BJ (cell line): ENCODE measurements around the gene TMEM255B. TPM values are rescaled to one million over a fixed set of nuclear protein-coding genes. Genes with fewer than 3 reads are reported as not detected.

Source experiments
- CTCF ChIA-PET: fragments of 350-600 bp; formaldehyde crosslinking; extraction: SDS; loops from one replicate; lab custom pipeline; 2021; ENCODE audit warnings: antibody characterized with exemption, inconsistent platforms; lab: Yijun Ruan, JAX
- POLR2A ChIA-PET: fragments of 300-600 bp; sonication (Branson Sonifier 250); formaldehyde crosslinking; extraction: SDS; loops from one replicate; lab custom pipeline; 2021; ENCODE audit warnings: antibody characterized with exemption; lab: Charles Lee
- DNase-seq: peaks from one replicate; pipeline ENCODE4 v3.0.0-alpha.2; 2011; ENCODE audit warnings: low read depth
- H3K27me3 ChIP-seq: 2 replicates; pipeline ENCODE4 v1.6.0; 2011; ENCODE audit warnings: low read length; ENCODE audit not compliant: control insufficient read depth, insufficient read depth
- H3K36me3 ChIP-seq: 2 replicates; pipeline ENCODE4 v1.5.1; 2011; ENCODE audit warnings: low read length; ENCODE audit not compliant: control insufficient read depth, insufficient read depth
- H3K4me3 ChIP-seq: 2 replicates; pipeline ENCODE4 v1.5.1; 2011; ENCODE audit warnings: low read depth, mild to moderate bottlenecking, control low read depth, low read length
- CTCF ChIP-seq: IDR thresholded peaks from 2 replicates; pipeline ENCODE4 v1.5.1; 2011; ENCODE audit warnings: low read depth, mild to moderate bottlenecking, control low read depth, inconsistent platforms, low read length, moderate library complexity; ENCODE audit not compliant: insufficient read depth
- polyA plus RNA-seq: library from polyadenylated mRNA; depleted of rRNA; stranded (reverse); fragments of >200 nt; gene quantifications from 2 replicates; pipeline ENCODE4 v1.2.3, GENCODE V29; 2011

Gene TMEM255B
- polyA plus RNA-seq, 1 experiment, result 1.9 TPM

GRCh38 chr13:113769881-113770280 lies 10.9 kb downstream of the TMEM255B start:
- TF ChIP-seq CTCF, result no peak
- no peaks in the 10 kb centered on the region for H3K27me3 ChIP-seq
- POLR2A ChIA-PET, result no interaction called here
- H3K4me3 ChIP-seq, result no peak overlapping the region
- no peaks in the 10 kb centered on the region for H3K36me3 ChIP-seq
- DNase-seq, result no peak
- CTCF ChIA-PET, result no interaction called here

GRCh38 chr13:113770441-113770840 lies 11.4 kb downstream of the TMEM255B start:
- CTCF ChIA-PET, result no interaction called here

GRCh38 chr13:113770937-113771336 lies 11.9 kb downstream of the TMEM255B start:
- Histone ChIP-seq H3K4me3 (no peak overlapping the region), H3K36me3 (no peaks in the 10 kb centered on the region), H3K27me3 (no peaks in the 10 kb centered on the region)
- TF ChIP-seq CTCF, result no peak
- ChIA-PET POLR2A (no interaction called here), CTCF (no interaction called here)
- DNase-seq, result no peak

More at GRCh38 chr13:113770441-113770840, 11.4 kb downstream of the TMEM255B start:
- Histone ChIP-seq H3K36me3 (no peaks in the 10 kb centered on the region), H3K4me3 (no peak overlapping the region), H3K27me3 (no peaks in the 10 kb centered on the region)
- TF ChIP-seq CTCF, result no peak
- POLR2A ChIA-PET, result no interaction called here
- DNase-seq, result no peak

GRCh38 chr13:113771709-113772331 lies 12.8 kb downstream of the TMEM255B start:
- no peaks in the 10 kb centered on the region for H3K36me3 ChIP-seq
- H3K27me3 ChIP-seq, result no peaks in the 10 kb centered on the region
- DNase-seq, result no peak
- TF ChIP-seq CTCF, result no peak
- no peak overlapping the region for H3K4me3 ChIP-seq
- CTCF ChIA-PET, result no interaction called here
- POLR2A ChIA-PET, result no interaction called here

GRCh38 chr13:113774177-113775107 lies 15.4 kb downstream of the TMEM255B start:
- DNase-seq, result no peak
- Histone ChIP-seq H3K36me3 (no peaks in the 10 kb centered on the region), H3K4me3 (no peak overlapping the region), H3K27me3 (peaks cover 2% of the 10 kb centered on the region)
- POLR2A ChIA-PET, result no interaction called here
- TF ChIP-seq CTCF, result no peak
- CTCF ChIA-PET, result no interaction called here
